Endothelial cell of umbilical vein (primary cell): Measurements from ENCODE around the gene SLC25A26. TPM values are rescaled to one million over a fixed set of nuclear protein-coding genes. Genes with fewer than 3 reads are reported as not detected.

ENCODE experiments used
- BruUV-seq: library from RNA; stranded (reverse); fragments of 400-500 nt; replicated peaks from 2 replicates; lab custom pipeline; 2021; lab: Mats Ljungman, UMichigan
- CTCF ChIA-PET: fragments of 300-600, 350-600 bp; sonication (Branson Sonifier 250); formaldehyde crosslinking; loops from one replicate; lab custom pipeline; 2021; ENCODE audit warnings: antibody characterized with exemption, inconsistent platforms; lab: Charles Lee
- POLR2A ChIA-PET: fragments of 300-600, 350-600 bp; sonication (Branson Sonifier 250); formaldehyde crosslinking; loops from one replicate; lab custom pipeline; 2021; ENCODE audit warnings: antibody characterized with exemption, inconsistent platforms; lab: Charles Lee
- DNase-seq: peaks from one replicate; pipeline ENCODE4 v3.0.0-alpha.2; 2011; ENCODE audit warnings: low read depth, low spot score
- FAIRE-seq: peaks from 2 replicates; lab custom pipeline; 2011; peaks lifted over from hg19 to GRCh38; lab: Jason Lieb, UNC
- H2AFZ ChIP-seq: 2 replicates; pipeline ENCODE4 v1.6.0; 2012; ENCODE audit warnings: low read depth, low read length, control low read depth, inconsistent platforms
- H3K27ac ChIP-seq: 2 replicates; pipeline ENCODE4 v1.5.1; 2011; ENCODE audit warnings: low read depth, mild to moderate bottlenecking, control low read depth, low read length, moderate library complexity; ENCODE audit not compliant: insufficient read depth
- H3K27me3 ChIP-seq, 2 experiments: 2 replicates each; pipeline versions ENCODE4 v1.6.0 to v1.6.1; 2011; ENCODE audit warnings: low read length in 2 of 2, mixed read lengths in 1 of 2; ENCODE audit not compliant: control insufficient read depth in 2 of 2, insufficient read depth in 2 of 2
- H3K36me3 ChIP-seq, 2 experiments: 2 replicates in 1 of 2; 3 replicates in 1 of 2; pipeline ENCODE4 v1.5.1; 2011; ENCODE audit warnings: low read length in 2 of 2, mild to moderate bottlenecking in 1 of 2, moderate library complexity in 1 of 2; ENCODE audit not compliant: control insufficient read depth in 2 of 2, insufficient read depth in 2 of 2; ENCODE audit errors: extremely low read depth in 1 of 2
- H3K4me1 ChIP-seq: 3 replicates; pipeline ENCODE4 v1.5.1; 2011; ENCODE audit warnings: mild to moderate bottlenecking, low read length; ENCODE audit not compliant: control insufficient read depth, insufficient read depth; ENCODE audit errors: extremely low read depth
- H3K4me2 ChIP-seq: 2 replicates; pipeline ENCODE4 v1.6.1; 2011; ENCODE audit warnings: low read length, control low read depth, mixed read lengths; ENCODE audit not compliant: insufficient read depth
- H3K4me3 ChIP-seq, 3 experiments: fragments of 200-600 bp in 1 of 3; sonication (generic), shearing (Covaris generic) in 1 of 3; replicated peaks in 1 of 3; 2 replicates each; pipeline ENCODE4 v1.5.1; 2011 to 2016; ENCODE audit warnings: control low read depth in 3 of 3, low read length in 3 of 3, mild to moderate bottlenecking in 2 of 3, inconsistent platforms in 1 of 3, low read depth in 1 of 3, moderate library complexity in 1 of 3; ENCODE audit not compliant: insufficient read depth in 1 of 3
- H3K79me2 ChIP-seq: 2 replicates; pipeline ENCODE4 v1.6.0; 2012; ENCODE audit warnings: low read length, inconsistent platforms; ENCODE audit not compliant: control insufficient read depth, insufficient read depth
- H3K9ac ChIP-seq: replicated peaks from 2 replicates; pipeline ENCODE3; 2011; ENCODE audit warnings: low read length, control low read depth; ENCODE audit not compliant: insufficient read depth; ENCODE audit errors: extremely low read depth
- H3K9me1 ChIP-seq: replicated peaks from 3 replicates; pipeline ENCODE4 v1.6.0; 2011; ENCODE audit warnings: mild to moderate bottlenecking, low read length; ENCODE audit not compliant: control insufficient read depth, insufficient read depth; ENCODE audit errors: extremely low read depth
- H3K9me3 ChIP-seq: replicated peaks from 2 replicates; pipeline ENCODE4 v1.5.1; 2012; ENCODE audit warnings: low read length, inconsistent platforms; ENCODE audit not compliant: control insufficient read depth, insufficient read depth
- H4K20me1 ChIP-seq: replicated peaks from 2 replicates; pipeline ENCODE3; 2011; ENCODE audit warnings: mild to moderate bottlenecking, low read length; ENCODE audit not compliant: control insufficient read depth, insufficient read depth; ENCODE audit errors: extremely low read depth
- EZH2 ChIP-seq: IDR thresholded peaks from 2 replicates; pipeline ENCODE4 v1.6.1; 2012; ENCODE audit warnings: borderline replicate concordance, low read depth, mild to moderate bottlenecking, moderate library complexity, low read length, inconsistent platforms; ENCODE audit not compliant: severe bottlenecking
- FOS ChIP-seq: IDR thresholded peaks from 2 replicates; pipeline ENCODE4 v1.6.1; 2011; ENCODE audit warnings: mild to moderate bottlenecking, low read length, moderate library complexity, borderline replicate concordance; ENCODE audit not compliant: insufficient read depth
- GATA2 ChIP-seq: IDR thresholded peaks from 2 replicates; pipeline ENCODE4 v1.7.0; 2011; ENCODE audit warnings: low read depth, mild to moderate bottlenecking, moderate library complexity, mixed read lengths, low read length; ENCODE audit not compliant: insufficient read length, insufficient read depth
- JUN ChIP-seq: IDR thresholded peaks from 2 replicates; pipeline ENCODE4 v1.6.1; 2011; ENCODE audit warnings: borderline replicate concordance, low read depth; ENCODE audit not compliant: insufficient read length, insufficient read depth
- MAX ChIP-seq: IDR thresholded peaks from 2 replicates; pipeline ENCODE4 v1.6.1; 2011; ENCODE audit not compliant: insufficient read depth, insufficient read length
- MYC ChIP-seq: IDR thresholded peaks from one replicate; pipeline ENCODE4 v1.6.1; 2011; ENCODE audit warnings: mild to moderate bottlenecking, low read depth, low read length
- POLR2A ChIP-seq: IDR thresholded peaks from 2 replicates; pipeline ENCODE4 v1.6.1; 2012; ENCODE audit warnings: low read depth, mild to moderate bottlenecking, control low read depth, low read length
- POLR2AphosphoS5 ChIP-seq: IDR thresholded peaks from 2 replicates; pipeline ENCODE4 v1.6.1; 2012; ENCODE audit warnings: low read depth, mild to moderate bottlenecking, control low read depth, low read length, moderate library complexity; ENCODE audit not compliant: insufficient read depth
- dilution Hi-C: fragments of 300-500 bp; cut with MboI; formaldehyde crosslinking; loops from one replicate; pipeline ENCODE4 v1.15.0; 2019; ENCODE audit warnings: low sequenced_read_pairs; ENCODE audit not compliant: extremely low pct_ligation_motif_present
- intact Hi-C: fragments of 100-400 bp; cut with micrococcal nuclease; formaldehyde crosslinking; loops from one replicate; pipeline ENCODE4 v1.10.0; 2022
- polyA plus RNA-seq, 4 experiments: library from polyadenylated mRNA; depleted of rRNA in 3 of 4; stranded (reverse) in 3 of 4; unstranded in 1 of 4; fragments of >200 nt; gene quantifications; 2 replicates each; pipeline versions ENCODE4 v1.2.1 to v1.2.3, GENCODE V29; 2011 to 2012; ENCODE audit warnings: missing spikeins in 1 of 4
- total RNA-seq: library from RNA; stranded (reverse); gene quantifications from 2 replicates; pipeline ENCODE4 v1.2.3, GENCODE V29; 2021
- TF ChIP-seq, protein P1 (sequence below), 2 donors: IDR thresholded peaks; 1 replicate in 1 of 2; 2 replicates in 1 of 2; pipeline ENCODE4 v1.5.1; 2011; ENCODE audit warnings: low read length in 2 of 2, mild to moderate bottlenecking in 2 of 2, moderate library complexity in 2 of 2, control low read depth in 1 of 2, inconsistent platforms in 1 of 2, low read depth in 1 of 2; ENCODE audit not compliant: insufficient read depth in 1 of 2; ENCODE audit errors: extremely low read depth in 1 of 2

SLC25A26 gene
- total and polyA plus RNA-seq, 2 donors (not counting 3 experiments of a cell fraction or from before 2014, with no cell fraction given) = 11.8 to 23.5 TPM

DNA sequence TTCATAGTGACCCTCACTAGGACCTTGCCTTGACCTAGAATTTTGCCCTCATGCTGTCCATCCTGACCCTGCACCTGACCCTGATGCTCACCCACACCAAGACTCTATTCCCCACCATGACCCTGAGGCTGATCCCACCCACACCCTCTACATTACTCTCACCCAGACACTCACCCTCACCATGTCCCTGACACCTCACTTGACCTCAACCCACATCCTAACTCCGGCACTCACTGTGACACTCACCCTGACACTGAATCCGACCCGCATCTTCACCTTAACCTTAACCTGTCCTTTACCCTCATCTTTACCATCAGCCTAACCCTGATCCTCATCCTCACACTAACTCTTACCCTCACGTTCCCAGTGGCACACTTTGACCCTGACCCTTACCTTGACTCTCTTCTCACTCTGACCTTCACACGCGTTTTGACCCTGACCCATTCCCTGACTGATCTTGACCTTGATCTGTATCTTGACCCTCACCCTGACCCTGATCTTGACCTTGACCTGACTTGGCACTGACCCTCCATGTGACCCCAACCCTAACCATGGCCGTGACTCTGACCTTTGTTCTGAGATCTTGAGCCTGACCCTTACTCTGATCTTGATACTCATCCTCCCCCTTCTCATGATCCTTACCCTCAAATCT is 22.2 kb upstream of the SLC25A26 start:
- intact Hi-C loops = loop anchor here (5.0 to 10.0 kb wide), 2 partner anchors 856 to 1664 kb away; no protein-coding TSS in a partner anchor
- no TSS peak for BruUV-seq
- ChIA-PET POLR2A (no interaction called here), CTCF (interaction anchor here (1.3 kb wide), 1 partner anchor 466 kb away, joined by 3 read pairs; no protein-coding TSS in a partner anchor)
- Histone ChIP-seq H2AFZ (no peak overlapping the region), H3K27ac (no peak overlapping the region), H3K4me3 (no peak overlapping the region), H3K9ac (no peak overlapping the region), H3K9me1 (no peaks in the 10 kb centered on the region), H3K4me2 (no peak overlapping the region), H3K79me2 (no peaks in the 10 kb centered on the region), H3K9me3 (no peaks in the 10 kb centered on the region), H4K20me1 (no peaks in the 10 kb centered on the region), H3K27me3 (peaks cover 0 to 7% of the 10 kb centered on the region in 2 experiments), H3K4me1 (peaks cover 3% of the 10 kb centered on the region), H3K36me3 (no peaks in the 10 kb centered on the region)
- TF ChIP-seq EZH2 (no peak), POLR2AphosphoS5 (no peak), JUN (no peak), MAX (no peak), MYC (no peak), POLR2A (no peak), FOS (no peak), GATA2 (no peak)
- TF ChIP-seq, protein P1, sequence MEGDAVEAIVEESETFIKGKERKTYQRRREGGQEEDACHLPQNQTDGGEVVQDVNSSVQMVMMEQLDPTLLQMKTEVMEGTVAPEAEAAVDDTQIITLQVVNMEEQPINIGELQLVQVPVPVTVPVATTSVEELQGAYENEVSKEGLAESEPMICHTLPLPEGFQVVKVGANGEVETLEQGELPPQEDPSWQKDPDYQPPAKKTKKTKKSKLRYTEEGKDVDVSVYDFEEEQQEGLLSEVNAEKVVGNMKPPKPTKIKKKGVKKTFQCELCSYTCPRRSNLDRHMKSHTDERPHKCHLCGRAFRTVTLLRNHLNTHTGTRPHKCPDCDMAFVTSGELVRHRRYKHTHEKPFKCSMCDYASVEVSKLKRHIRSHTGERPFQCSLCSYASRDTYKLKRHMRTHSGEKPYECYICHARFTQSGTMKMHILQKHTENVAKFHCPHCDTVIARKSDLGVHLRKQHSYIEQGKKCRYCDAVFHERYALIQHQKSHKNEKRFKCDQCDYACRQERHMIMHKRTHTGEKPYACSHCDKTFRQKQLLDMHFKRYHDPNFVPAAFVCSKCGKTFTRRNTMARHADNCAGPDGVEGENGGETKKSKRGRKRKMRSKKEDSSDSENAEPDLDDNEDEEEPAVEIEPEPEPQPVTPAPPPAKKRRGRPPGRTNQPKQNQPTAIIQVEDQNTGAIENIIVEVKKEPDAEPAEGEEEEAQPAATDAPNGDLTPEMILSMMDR (IDR thresholded peaks at IDR 0.05; ENCODE audit: extremely low read depth in 1 of 2, insufficient read depth in 1 of 2, low read depth in 1 of 2, low read length in 2 of 2) = no peak
- DNase-seq (no peak), FAIRE-seq (no peak)
- dilution Hi-C loops = no loop called here
